B cell (primary cell): ENCODE measurements around the gene LNX1.

Experiments
- CTCF ChIP-seq: fragments of 200-600 bp; IDR thresholded peaks from one replicate; pipeline ENCODE4 v1.8.0; 2022; ENCODE audit warnings: antibody characterized with exemption, mild to moderate bottlenecking
- EZH2 ChIP-seq: IDR thresholded peaks from 2 replicates; pipeline ENCODE4 v1.6.1; 2012; ENCODE audit warnings: borderline replicate concordance, low read depth, mild to moderate bottlenecking, moderate library complexity, low read length; ENCODE audit not compliant: insufficient read depth, poor library complexity, severe bottlenecking

GRCh38 chr4:53598901-53599300, 7.6 kb upstream of the LNX1 start:
- no peak for TF ChIP-seq CTCF
- TF ChIP-seq EZH2: no peak
